SU-DHL-6 (cell line): Measurements from ENCODE around the gene CRAMP1.

Experiments
- EZH2phosphoT487 ChIP-seq: fragments of 200-600 bp; sonication (generic), shearing (Covaris generic); conservative IDR thresholded peaks from 2 replicates; pipeline ENCODE4 v1.6.1; 2018; ENCODE audit warnings: mild to moderate bottlenecking, antibody characterized with exemption, low read length, moderate library complexity, mixed read lengths
- TF ChIP-seq, protein P1 (sequence below): fragments of 200-600 bp; sonication (generic); IDR thresholded peaks from one replicate; pipeline ENCODE4 v1.5.1; 2017; ENCODE audit warnings: antibody characterized with exemption, mild to moderate bottlenecking, low read length, moderate library complexity; ENCODE audit not compliant: insufficient read depth, poor library complexity, severe bottlenecking

DNA sequence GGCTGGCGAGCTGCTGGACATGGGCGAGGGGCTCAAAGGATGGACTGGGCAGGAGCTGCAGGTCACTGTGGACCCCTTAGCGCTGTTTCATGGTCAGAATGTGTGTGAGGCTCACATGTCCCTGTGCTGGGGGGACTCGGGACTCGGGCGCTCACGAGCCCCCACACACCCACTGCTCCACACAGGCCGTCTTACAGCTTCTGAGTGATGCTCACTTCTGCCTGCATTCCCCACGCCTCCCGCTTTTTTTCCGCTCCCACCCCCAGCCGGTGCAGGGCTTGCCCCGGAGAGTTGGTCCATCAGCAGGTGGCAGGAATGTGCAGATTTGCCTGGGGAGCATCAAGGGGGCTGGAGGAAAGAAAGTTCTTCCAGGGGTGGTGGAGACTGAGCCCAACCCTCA lies 45.7 kb downstream of the CRAMP1 start:
- TF ChIP-seq EZH2phosphoT487: no peak
- TF ChIP-seq, protein P1, sequence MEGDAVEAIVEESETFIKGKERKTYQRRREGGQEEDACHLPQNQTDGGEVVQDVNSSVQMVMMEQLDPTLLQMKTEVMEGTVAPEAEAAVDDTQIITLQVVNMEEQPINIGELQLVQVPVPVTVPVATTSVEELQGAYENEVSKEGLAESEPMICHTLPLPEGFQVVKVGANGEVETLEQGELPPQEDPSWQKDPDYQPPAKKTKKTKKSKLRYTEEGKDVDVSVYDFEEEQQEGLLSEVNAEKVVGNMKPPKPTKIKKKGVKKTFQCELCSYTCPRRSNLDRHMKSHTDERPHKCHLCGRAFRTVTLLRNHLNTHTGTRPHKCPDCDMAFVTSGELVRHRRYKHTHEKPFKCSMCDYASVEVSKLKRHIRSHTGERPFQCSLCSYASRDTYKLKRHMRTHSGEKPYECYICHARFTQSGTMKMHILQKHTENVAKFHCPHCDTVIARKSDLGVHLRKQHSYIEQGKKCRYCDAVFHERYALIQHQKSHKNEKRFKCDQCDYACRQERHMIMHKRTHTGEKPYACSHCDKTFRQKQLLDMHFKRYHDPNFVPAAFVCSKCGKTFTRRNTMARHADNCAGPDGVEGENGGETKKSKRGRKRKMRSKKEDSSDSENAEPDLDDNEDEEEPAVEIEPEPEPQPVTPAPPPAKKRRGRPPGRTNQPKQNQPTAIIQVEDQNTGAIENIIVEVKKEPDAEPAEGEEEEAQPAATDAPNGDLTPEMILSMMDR: no peak
